Duodenal mucosa (tissue), 2 donors: ENCODE data around the gene SLC35F6.

Experiments
- H3K27ac ChIP-seq: one replicate; pipeline ENCODE4 v1.7.0; 2013; ENCODE audit warnings: low read depth, low read length
- H3K27me3 ChIP-seq, 2 donors: one replicate each; pipeline ENCODE4 v1.7.0; 2013; ENCODE audit warnings: low read length in 2 of 2, control low read depth in 1 of 2; ENCODE audit not compliant: insufficient read depth in 2 of 2, control insufficient read depth in 1 of 2
- H3K36me3 ChIP-seq, 2 donors: one replicate each; pipeline ENCODE4 v1.7.0; 2013; ENCODE audit warnings: low read length in 2 of 2, control low read depth in 1 of 2; ENCODE audit not compliant: insufficient read depth in 2 of 2, control insufficient read depth in 1 of 2
- H3K4me1 ChIP-seq, 2 donors: one replicate each; pipeline ENCODE4 v1.7.0; 2013; ENCODE audit warnings: low read length in 2 of 2, control low read depth in 1 of 2; ENCODE audit not compliant: insufficient read depth in 2 of 2, control insufficient read depth in 1 of 2
- H3K4me3 ChIP-seq, 2 donors: one replicate each; pipeline ENCODE4 v1.7.0; 2013; ENCODE audit warnings: low read length in 2 of 2, low read depth in 1 of 2
- H3K9ac ChIP-seq, 2 donors: one replicate each; pipeline ENCODE4 v1.7.0; 2013; ENCODE audit warnings: low read length in 2 of 2, low read depth in 1 of 2
- H3K9me3 ChIP-seq, 2 donors: one replicate each; pipeline ENCODE4 v1.7.0; 2013; ENCODE audit warnings: low read length in 2 of 2, control low read depth in 1 of 2; ENCODE audit not compliant: control insufficient read depth in 1 of 2

The SLC35F6 gene

DNA sequence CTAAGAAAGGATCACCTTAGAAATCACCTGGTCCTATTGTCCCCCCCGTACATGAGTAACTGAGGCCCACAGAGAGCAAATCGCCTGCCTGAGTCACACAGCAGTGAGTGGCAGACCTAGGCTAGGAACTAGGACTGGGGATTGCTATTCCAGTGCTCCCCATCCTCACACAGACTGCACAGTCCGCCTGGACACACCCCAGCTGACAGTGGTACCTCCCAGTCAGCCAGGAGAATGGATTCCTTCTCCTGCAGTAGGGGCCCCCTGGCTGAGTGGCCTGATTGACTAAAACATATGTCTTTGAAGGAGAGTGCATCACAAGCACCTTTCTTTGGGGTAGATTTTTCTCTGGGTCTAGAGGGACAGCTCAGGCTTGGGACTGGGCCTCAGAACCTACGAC, 32.4 kb upstream of the SLC35F6 start:
- Histone ChIP-seq H3K9ac (no peak overlapping the region), H3K27ac (no peak overlapping the region), H3K4me3 (no peak overlapping the region), H3K27me3 (no peaks in the 10 kb centered on the region), H3K36me3 (no peaks in the 10 kb centered on the region), H3K4me1 (peaks cover 17 to 21% of the 10 kb centered on the region in 2 donors), H3K9me3 (no peaks in the 10 kb centered on the region)

DNA sequence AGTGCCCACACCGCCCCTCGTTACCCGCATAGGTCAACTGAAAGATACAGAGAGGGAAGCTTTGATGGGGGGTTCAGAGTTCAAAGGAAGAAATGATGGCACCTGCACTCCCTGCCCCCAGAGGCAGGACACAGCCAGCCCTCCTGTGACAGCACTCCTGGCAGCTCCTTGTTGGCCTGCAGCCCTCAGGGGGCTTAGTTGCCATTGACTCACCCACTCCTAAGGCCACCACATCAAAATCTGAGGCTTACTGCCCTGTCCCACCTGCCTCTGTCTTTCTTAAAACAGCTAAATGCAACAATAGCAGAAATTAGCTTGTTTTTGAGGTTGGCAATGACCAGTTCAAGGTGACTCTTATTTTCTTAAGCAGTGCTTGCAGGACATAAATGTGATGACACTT, 31.6 kb upstream of the SLC35F6 start:
- H3K36me3 ChIP-seq = no peaks in the 10 kb centered on the region
- no peak overlapping the region for H3K9ac ChIP-seq
- peaks cover 17 to 18% of the 10 kb centered on the region in 2 donors for H3K4me1 ChIP-seq

DNA sequence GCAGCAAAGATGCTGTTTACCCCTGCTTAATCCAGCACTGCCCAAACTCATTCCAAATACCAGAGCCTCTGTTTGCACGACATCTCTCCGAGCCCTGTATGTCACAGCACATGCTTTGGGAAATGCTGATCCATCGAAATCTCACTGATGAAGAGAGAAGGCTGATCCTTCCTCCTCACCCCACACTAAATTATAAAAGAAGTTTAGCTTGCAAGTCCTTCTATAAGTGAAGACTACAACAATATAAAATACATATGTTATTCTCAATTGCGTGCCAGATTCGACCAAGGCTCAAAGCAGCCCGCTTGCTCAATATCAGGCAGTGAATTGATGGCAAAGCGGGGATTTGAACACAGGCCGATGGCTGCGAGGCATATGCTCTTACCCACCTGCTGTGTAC, 30.7 kb upstream of the SLC35F6 start:
- no peaks in the 10 kb centered on the region for H3K9me3 ChIP-seq
- H3K27me3 ChIP-seq = no peaks in the 10 kb centered on the region
- no peaks in the 10 kb centered on the region for H3K36me3 ChIP-seq
- H3K27ac ChIP-seq = no peak overlapping the region
- H3K9ac ChIP-seq = no peak overlapping the region
- peaks cover 17 to 18% of the 10 kb centered on the region in 2 donors for H3K4me1 ChIP-seq
- H3K4me3 ChIP-seq = no peak overlapping the region

More for the DNA sequence above, 31.6 kb upstream of the SLC35F6 start:
- Histone ChIP-seq H3K27ac (no peak overlapping the region), H3K27me3 (no peaks in the 10 kb centered on the region), H3K9me3 (no peaks in the 10 kb centered on the region), H3K4me3 (no peak overlapping the region)

DNA sequence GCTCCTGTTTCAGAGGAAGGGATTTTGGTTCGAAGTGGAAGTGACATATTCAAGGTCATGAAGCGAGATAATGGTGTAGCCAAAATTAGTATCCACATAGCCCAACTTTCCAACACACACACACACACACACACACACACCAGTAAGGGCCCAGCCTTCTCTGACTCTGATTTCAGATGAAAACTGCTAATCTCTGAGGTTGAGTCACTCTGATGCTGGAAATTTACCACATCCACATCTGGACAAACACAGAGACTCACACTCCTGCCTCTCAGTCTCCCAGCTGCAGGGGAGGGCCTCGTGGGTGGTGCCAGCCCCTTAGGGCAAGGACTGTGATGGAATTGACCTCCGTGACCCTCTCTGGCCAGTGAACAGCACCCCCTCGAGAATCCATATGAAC, 29.0 kb upstream of the SLC35F6 start:
- Histone ChIP-seq H3K27me3 (no peaks in the 10 kb centered on the region), H3K9ac (no peak overlapping the region), H3K36me3 (no peaks in the 10 kb centered on the region), H3K4me1 (peaks cover 14 to 15% of the 10 kb centered on the region in 2 donors), H3K9me3 (no peaks in the 10 kb centered on the region), H3K4me3 (no peak overlapping the region), H3K27ac (no peak overlapping the region)

DNA sequence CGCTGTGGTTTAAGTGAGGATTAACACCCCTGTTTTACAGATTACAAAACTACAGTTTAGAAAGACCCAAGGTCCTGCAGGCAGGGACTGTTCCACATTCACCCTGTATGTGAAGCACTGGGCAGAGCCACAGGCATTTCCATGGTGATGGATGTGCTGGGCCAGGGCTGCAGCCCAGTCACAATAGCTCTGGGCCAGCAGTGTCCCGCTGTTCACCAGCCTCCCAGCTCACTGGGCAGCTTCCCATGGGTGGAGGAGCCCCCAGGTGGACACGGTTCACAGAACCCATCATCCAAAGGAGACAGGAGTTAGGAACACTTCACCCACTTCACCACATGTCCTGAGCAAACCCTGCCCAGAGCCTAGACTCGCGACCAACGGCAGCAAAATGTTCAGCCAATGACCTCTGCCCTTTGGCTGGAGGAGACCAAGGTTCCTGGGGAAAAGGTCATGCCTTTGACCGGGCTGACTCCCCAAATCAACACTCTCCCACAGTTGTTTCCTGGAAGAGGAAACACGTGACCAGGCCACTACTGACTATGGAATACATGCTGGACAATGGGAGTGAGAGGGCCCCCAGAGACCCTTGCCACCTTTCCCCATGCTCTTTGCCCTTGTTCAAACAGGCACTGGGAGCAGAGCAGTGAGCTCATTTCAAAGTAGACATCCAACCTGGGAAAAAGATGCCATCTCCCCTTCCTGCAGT, 28.0 kb upstream of the SLC35F6 start:
- Histone ChIP-seq H3K27ac (no peak overlapping the region), H3K9ac (no peak overlapping the region), H3K27me3 (no peaks in the 10 kb centered on the region), H3K4me1 (peaks cover 6 to 12% of the 10 kb centered on the region in 2 donors), H3K36me3 (no peaks in the 10 kb centered on the region), H3K9me3 (no peaks in the 10 kb centered on the region), H3K4me3 (no peak overlapping the region)

DNA sequence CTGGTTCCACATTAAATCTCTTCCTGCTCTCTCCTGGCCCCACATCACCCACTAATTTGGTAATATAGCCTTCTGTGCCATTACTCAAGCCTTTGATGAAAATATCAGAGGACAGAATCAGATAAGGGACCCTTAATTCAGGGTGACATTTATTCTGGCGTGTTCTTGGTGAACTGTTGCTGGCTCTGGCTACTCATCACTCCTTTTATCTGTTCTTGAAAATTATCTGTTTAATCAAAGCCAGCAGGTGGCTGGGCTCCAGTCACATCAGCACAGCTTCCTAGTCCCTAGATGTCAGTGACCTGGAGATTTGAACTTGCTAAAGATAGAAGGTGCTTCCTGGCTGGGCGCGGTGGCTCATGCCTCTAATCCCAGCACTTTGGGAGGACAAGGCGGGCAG, 26.9 kb upstream of the SLC35F6 start:
- Histone ChIP-seq H3K27me3 (no peaks in the 10 kb centered on the region), H3K4me3 (no peak overlapping the region)

DNA sequence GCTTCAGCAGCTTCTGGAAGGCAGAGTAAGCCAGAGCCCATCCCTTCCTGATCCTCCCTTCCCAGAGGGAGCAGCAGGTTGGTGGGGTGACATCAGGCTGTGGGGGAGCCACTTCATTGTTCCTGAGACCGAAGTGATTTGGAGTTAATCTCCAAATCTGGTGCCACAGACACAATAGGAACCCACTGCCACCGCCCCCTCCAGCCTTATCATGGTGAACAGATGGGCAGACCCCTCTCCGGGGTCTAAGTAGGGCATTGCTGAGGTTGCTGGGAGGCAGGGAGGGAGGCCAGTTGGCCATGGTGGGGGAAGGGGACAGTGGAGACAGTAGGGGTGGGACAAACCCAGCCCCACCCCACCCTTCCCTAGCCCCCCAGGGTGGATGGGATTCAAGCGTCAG, 25.6 kb upstream of the SLC35F6 start:
- Histone ChIP-seq H3K9me3 (no peaks in the 10 kb centered on the region), H3K36me3 (no peaks in the 10 kb centered on the region), H3K4me1 (peaks cover 6 to 16% of the 10 kb centered on the region in 2 donors), H3K27ac (no peak overlapping the region), H3K9ac (no peak overlapping the region), H3K4me3 (no peak overlapping the region), H3K27me3 (no peaks in the 10 kb centered on the region)

More for the DNA sequence above, 26.9 kb upstream of the SLC35F6 start:
- H3K9ac ChIP-seq = no peak overlapping the region
- H3K36me3 ChIP-seq = no peaks in the 10 kb centered on the region
- H3K9me3 ChIP-seq = no peaks in the 10 kb centered on the region
- H3K4me1 ChIP-seq = peaks cover 6 to 16% of the 10 kb centered on the region in 2 donors
- no peak overlapping the region for H3K27ac ChIP-seq

DNA sequence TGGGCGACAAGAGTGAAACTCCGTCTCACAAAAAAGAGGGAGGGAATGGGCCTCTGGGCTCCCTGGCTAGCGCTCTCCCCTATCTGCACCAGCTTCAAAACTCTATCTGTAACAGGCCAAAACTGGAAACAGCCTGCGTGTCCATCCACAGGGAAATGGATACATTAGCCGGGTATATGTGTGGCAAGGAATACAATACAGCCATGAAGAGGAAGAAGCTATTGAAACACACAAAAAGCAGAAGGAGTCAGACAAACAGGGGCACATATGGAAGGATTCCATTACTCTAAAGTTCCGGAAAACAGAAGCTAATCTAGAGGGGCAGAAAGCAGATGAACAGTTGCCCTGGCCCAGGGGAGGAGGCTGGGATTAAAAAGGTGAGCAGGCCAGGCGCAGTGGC, 24.6 kb upstream of the SLC35F6 start:
- Histone ChIP-seq H3K4me1 (peaks cover 6 to 16% of the 10 kb centered on the region in 2 donors), H3K36me3 (no peaks in the 10 kb centered on the region)

DNA sequence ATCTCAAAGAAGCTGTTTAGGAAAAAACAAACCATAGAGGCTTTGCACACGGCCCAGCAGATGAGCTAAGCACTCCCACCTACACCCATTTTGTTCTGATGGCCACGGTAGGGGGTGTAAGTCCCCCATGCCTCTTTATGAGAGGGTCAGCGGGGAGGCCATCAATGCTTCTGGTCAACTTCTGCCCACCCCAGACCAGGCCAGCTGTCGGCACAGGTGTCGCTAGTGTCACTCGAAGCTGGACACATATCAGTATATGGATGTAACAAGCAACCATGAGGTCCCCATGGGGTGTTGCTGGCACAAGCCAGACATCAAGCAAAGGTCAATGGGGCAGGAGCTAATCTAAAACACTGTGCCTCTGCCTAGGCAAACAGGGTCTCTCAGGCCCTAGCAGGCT, 23.7 kb upstream of the SLC35F6 start:
- H3K4me1 ChIP-seq = peaks cover 6 to 16% of the 10 kb centered on the region in 2 donors
- no peak overlapping the region for H3K9ac ChIP-seq
- H3K4me3 ChIP-seq = no peak overlapping the region
- H3K36me3 ChIP-seq = no peaks in the 10 kb centered on the region
- no peaks in the 10 kb centered on the region for H3K27me3 ChIP-seq
- no peaks in the 10 kb centered on the region for H3K9me3 ChIP-seq
- H3K27ac ChIP-seq = no peak overlapping the region

More for the DNA sequence above, 24.6 kb upstream of the SLC35F6 start:
- Histone ChIP-seq H3K4me3 (no peak overlapping the region), H3K27ac (no peak overlapping the region), H3K9ac (no peak overlapping the region), H3K9me3 (no peaks in the 10 kb centered on the region), H3K27me3 (no peaks in the 10 kb centered on the region)

DNA sequence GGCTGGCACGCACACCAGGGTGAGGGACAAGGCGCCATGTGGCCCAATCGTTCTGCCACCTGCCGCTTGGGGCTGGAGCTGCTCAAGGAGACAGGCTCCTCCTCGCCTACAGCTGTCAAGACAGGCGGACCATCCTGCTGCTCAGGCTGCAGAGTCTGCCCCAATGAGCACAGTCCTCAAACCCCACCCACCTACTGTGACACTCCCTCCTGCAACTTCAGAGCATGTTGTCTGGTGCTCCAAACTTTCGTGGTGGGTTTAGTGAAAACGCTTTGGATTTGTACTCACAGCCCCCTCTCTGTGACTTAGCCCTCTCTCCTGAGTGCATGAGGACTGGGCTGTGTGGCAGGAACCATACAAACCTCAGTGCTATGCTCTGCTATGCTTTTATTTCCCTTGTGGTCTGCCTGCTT, 23.2 kb upstream of the SLC35F6 start:
- H3K4me1 ChIP-seq = peaks cover 5 to 16% of the 10 kb centered on the region in 2 donors
- H3K27me3 ChIP-seq = no peaks in the 10 kb centered on the region
- no peak overlapping the region for H3K4me3 ChIP-seq
- H3K9me3 ChIP-seq = no peaks in the 10 kb centered on the region
- no peak overlapping the region for H3K9ac ChIP-seq
- H3K27ac ChIP-seq = no peak overlapping the region
- no peaks in the 10 kb centered on the region for H3K36me3 ChIP-seq
